ENCODE measurements around the gene CASR.

Gene CASR

GRCh38 chr3:122215592-122216298 lies 32.3 kb downstream of the CASR start:
- DNase-seq = no peak

GRCh38 chr3:122217901-122218300 lies 34.4 kb downstream of the CASR start:
- no peak for DNase-seq

- DNase-seq = no peak
These were observed 35.9 kb downstream of the CASR start for GRCh38 chr3:122219242-122219872.

- no peak for DNase-seq
These were observed 43.7 kb downstream of the CASR start for GRCh38 chr3:122227036-122227781.

GRCh38 chr3:122230174-122230573 lies 46.7 kb downstream of the CASR start:
- DNase-seq = no peak

GRCh38 chr3:122231465-122232157 lies 48.1 kb downstream of the CASR start:
- DNase-seq = no peak

- no peak for DNase-seq
These were observed 49.0 kb downstream of the CASR start for GRCh38 chr3:122232485-122232884.

- DNase-seq = no peak
These were observed 49.9 kb downstream of the CASR start for GRCh38 chr3:122233101-122233952.

GRCh38 chr3:122234117-122234516 lies 50.6 kb downstream of the CASR start:
- no peak for DNase-seq

GRCh38 chr3:122235147-122235546 lies 51.7 kb downstream of the CASR start:
- no peak for DNase-seq

GRCh38 chr3:122239112-122239511 lies 55.6 kb downstream of the CASR start:
- DNase-seq = no peak

GRCh38 chr3:122245513-122246174 lies 62.2 kb downstream of the CASR start:
- DNase-seq = no peak

- DNase-seq = no peak
These were observed 62.7 kb downstream of the CASR start for GRCh38 chr3:122246199-122246598.

- DNase-seq = no peak
These were observed 63.8 kb downstream of the CASR start for GRCh38 chr3:122247087-122247824.

- DNase-seq = no peak
These were observed 64.3 kb downstream of the CASR start for GRCh38 chr3:122247825-122248185.

- DNase-seq = no peak
These were observed 68.0 kb downstream of the CASR start for GRCh38 chr3:122251428-122251827.

GRCh38 chr3:122253581-122253980 lies 70.1 kb downstream of the CASR start:
- DNase-seq = no peak

- DNase-seq = no peak
These were observed 72.4 kb downstream of the CASR start for GRCh38 chr3:122255757-122256439.

- DNase-seq = no peak
These were observed 74.3 kb downstream of the CASR start for GRCh38 chr3:122257644-122258364.

Measured in activated CD4-positive, CD25-positive, alpha-beta regulatory T cell (primary cell).